PFSK-1 (cell line): Measurements from ENCODE around the gene OR52B2.

Source experiments
- POLR2AphosphoS5 ChIP-seq: IDR thresholded peaks from 2 replicates; pipeline ENCODE4 v1.6.1; 2012; ENCODE audit warnings: low read depth, mild to moderate bottlenecking, control low read depth, low read length, moderate library complexity
- TAF1 ChIP-seq: IDR thresholded peaks from 2 replicates; pipeline ENCODE4 v1.6.1; 2012; ENCODE audit warnings: low read length, control low read depth, borderline replicate concordance; ENCODE audit not compliant: insufficient read depth
- TF ChIP-seq, protein P1 (sequence below), 2 experiments: IDR thresholded peaks; 2 replicates each; pipeline versions ENCODE4 v1.6.1 to v1.8.0; 2011 to 2012; ENCODE audit warnings: low read depth in 2 of 2, low read length in 2 of 2, control low read depth in 1 of 2, inconsistent platforms in 1 of 2, mild to moderate bottlenecking in 1 of 2, moderate library complexity in 1 of 2; ENCODE audit not compliant: insufficient read depth in 1 of 2

GRCh38 chr11:6199174-6199810 lies 29.2 kb upstream of the OR52B2 start, which contains the start of gene OR52W1:
- no peak for TF ChIP-seq TAF1
- TF ChIP-seq POLR2AphosphoS5 = no peak
- TF ChIP-seq, protein P1, sequence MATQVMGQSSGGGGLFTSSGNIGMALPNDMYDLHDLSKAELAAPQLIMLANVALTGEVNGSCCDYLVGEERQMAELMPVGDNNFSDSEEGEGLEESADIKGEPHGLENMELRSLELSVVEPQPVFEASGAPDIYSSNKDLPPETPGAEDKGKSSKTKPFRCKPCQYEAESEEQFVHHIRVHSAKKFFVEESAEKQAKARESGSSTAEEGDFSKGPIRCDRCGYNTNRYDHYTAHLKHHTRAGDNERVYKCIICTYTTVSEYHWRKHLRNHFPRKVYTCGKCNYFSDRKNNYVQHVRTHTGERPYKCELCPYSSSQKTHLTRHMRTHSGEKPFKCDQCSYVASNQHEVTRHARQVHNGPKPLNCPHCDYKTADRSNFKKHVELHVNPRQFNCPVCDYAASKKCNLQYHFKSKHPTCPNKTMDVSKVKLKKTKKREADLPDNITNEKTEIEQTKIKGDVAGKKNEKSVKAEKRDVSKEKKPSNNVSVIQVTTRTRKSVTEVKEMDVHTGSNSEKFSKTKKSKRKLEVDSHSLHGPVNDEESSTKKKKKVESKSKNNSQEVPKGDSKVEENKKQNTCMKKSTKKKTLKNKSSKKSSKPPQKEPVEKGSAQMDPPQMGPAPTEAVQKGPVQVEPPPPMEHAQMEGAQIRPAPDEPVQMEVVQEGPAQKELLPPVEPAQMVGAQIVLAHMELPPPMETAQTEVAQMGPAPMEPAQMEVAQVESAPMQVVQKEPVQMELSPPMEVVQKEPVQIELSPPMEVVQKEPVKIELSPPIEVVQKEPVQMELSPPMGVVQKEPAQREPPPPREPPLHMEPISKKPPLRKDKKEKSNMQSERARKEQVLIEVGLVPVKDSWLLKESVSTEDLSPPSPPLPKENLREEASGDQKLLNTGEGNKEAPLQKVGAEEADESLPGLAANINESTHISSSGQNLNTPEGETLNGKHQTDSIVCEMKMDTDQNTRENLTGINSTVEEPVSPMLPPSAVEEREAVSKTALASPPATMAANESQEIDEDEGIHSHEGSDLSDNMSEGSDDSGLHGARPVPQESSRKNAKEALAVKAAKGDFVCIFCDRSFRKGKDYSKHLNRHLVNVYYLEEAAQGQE (IDR thresholded peaks at IDR 0.05; ENCODE audit: insufficient read depth in 1 of 2, low read depth in 2 of 2, low read length in 2 of 2) = no peak
